ENCODE measurements around the gene RELB. TPM values are rescaled to one million over a fixed set of nuclear protein-coding genes. Genes with fewer than 3 reads are reported as not detected.

RELB gene
- total and polyA plus RNA-seq, 12 donors, result 2.0 to 39.1 (median 12.0) TPM

- peak overlapping the region in 2 of 5 donors; percentile 2 to 45 for H3K27ac ChIP-seq
- 53 to 69% (median 57%) methylated on average over 10 to 14 of the region's 14 CpGs for whole genome bisulfite sequencing, 4 donors
- peak in 1 of 7 donors; percentile 34 for DNase-seq
- TF ChIP-seq CTCF (IDR thresholded peaks at IDR 0.05) (no peak), POLR2A (IDR thresholded peaks at IDR 0.05) (no peak)
- H3K9me3 ChIP-seq (replicated peaks in 1 of 3), result no peaks in the 10 kb centered on the region
- intact Hi-C loops (cut with DNase I), result no loop called here
- H3K4me3 ChIP-seq, result no peak overlapping the region
- H3K27me3 ChIP-seq, result no peaks in the 10 kb centered on the region
- H3K36me3 ChIP-seq (replicated peaks in 1 of 2), result peaks cover 0 to 51% of the 10 kb centered on the region in 2 donors
- H3K4me1 ChIP-seq (replicated peaks in 1 of 2), result peaks cover 22 to 50% of the 10 kb centered on the region in 2 donors
Observed at GRCh38 chr19:45045671-45046353, 44.5 kb downstream of the RELB start.

GRCh38 chr19:45046355-45046754 is 45.1 kb downstream of the RELB start:
- intact Hi-C loops (cut with DNase I), result no loop called here
- Histone ChIP-seq H3K9me3 (replicated peaks in 1 of 3) (no peaks in the 10 kb centered on the region), H3K4me1 (replicated peaks in 1 of 2) (peaks cover 22 to 44% of the 10 kb centered on the region in 2 donors), H3K27ac (peak overlapping the region in 3 of 5 donors; percentile 2 to 45 (median 2)), H3K27me3 (no peaks in the 10 kb centered on the region), H3K4me3 (no peak overlapping the region), H3K36me3 (replicated peaks in 1 of 2) (peaks cover 0 to 45% of the 10 kb centered on the region in 2 donors)
- WGBS, 4 donors, result 67 to 90% (median 74%) methylated on average over 7 of the region's 7 CpGs
- DNase-seq, result no peak
- TF ChIP-seq CTCF (IDR thresholded peaks at IDR 0.05) (no peak), POLR2A (IDR thresholded peaks at IDR 0.05) (no peak)

- H3K27ac ChIP-seq, result no peak overlapping the region
- H3K4me1 ChIP-seq (replicated peaks in 1 of 2), result peaks cover 22 to 38% of the 10 kb centered on the region in 2 donors
- WGBS, 4 donors, result 66 to 81% (median 77%) methylated on average over 7 of the region's 7 CpGs
- no peak for DNase-seq
- H3K9me3 ChIP-seq (replicated peaks in 1 of 3), result no peaks in the 10 kb centered on the region
- TF ChIP-seq POLR2A (IDR thresholded peaks at IDR 0.05) (no peak), CTCF (IDR thresholded peaks at IDR 0.05) (no peak)
- intact Hi-C loops (cut with DNase I), result no loop called here
- no peak overlapping the region for H3K4me3 ChIP-seq
- H3K36me3 ChIP-seq (replicated peaks in 1 of 2), result peaks cover 0 to 37% of the 10 kb centered on the region in 2 donors
- no peaks in the 10 kb centered on the region for H3K27me3 ChIP-seq
Observed at GRCh38 chr19:45047188-45047797, 46.0 kb downstream of the RELB start.

DNA sequence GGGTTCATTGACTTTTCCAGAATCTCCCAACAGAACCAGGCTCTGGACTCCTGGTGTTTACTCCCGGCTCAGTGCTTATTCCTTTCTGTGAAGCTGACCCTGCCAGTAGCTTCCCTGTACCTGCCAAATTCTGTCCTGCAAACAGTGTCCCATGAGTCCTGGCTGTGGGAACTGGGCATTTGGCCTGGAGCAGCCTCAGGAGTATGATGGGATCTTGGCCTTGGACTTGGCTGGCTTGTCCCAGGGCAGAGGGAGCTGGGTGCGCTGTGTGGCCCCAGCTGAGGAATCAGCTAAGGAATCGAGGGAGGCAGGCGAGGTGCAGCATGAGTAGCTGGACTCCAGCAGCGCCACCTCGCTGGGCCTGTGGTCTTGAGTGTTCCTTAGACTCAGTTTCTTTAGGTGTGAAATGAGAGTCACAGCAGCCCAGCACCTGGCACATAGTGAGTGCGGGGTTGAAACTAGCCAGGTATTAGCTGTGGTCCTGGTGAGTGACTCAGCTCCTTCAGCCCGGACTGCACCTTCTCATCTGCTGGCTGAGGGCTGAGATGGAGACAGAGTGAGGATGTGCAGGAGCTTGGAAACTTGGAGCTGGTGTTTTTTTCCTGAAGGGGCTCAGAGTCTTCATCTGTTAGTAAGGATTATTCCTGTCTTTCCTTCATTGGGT is 47.9 kb downstream of the RELB start:
- TF ChIP-seq CTCF (IDR thresholded peaks at IDR 0.05) (no peak), POLR2A (IDR thresholded peaks at IDR 0.05) (no peak)
- 57 to 73% (median 67%) methylated on average over 3 to 8 of the region's 8 CpGs for WGBS, 4 donors

More for the DNA sequence above, 47.9 kb downstream of the RELB start:
- Histone ChIP-seq H3K9me3 (replicated peaks in 1 of 3) (no peaks in the 10 kb centered on the region), H3K4me3 (no peak overlapping the region), H3K27ac (peak overlapping the region in 3 of 5 donors; percentile 18 to 50 (median 32)), H3K36me3 (replicated peaks in 1 of 2) (peaks cover 0 to 41% of the 10 kb centered on the region in 2 donors), H3K27me3 (no peaks in the 10 kb centered on the region), H3K4me1 (replicated peaks in 1 of 2) (peaks cover 22 to 38% of the 10 kb centered on the region in 2 donors)
- intact Hi-C loops (cut with DNase I), result no loop called here
- peak in 6 of 7 donors; percentile 62 to 83 (median 70) for DNase-seq

Measured in adrenal gland (tissue), 12 donors.